HFFc6 (cell line): ENCODE data around the gene RIT1. TPM values are rescaled to one million over a fixed set of nuclear protein-coding genes. Genes with fewer than 3 reads are reported as not detected.
A peak's percentile ranks its signal among the peaks of the same experiment; 100 is the strongest.

Source experiments
- DNase-seq: peaks from one replicate; pipeline ENCODE4 v3.0.0-alpha.2; 2018
- H3K27ac Mint-ChIP-seq: 2 replicates; pipeline ENCODE4 v1.8.0; 2020; ENCODE audit warnings: mild to moderate bottlenecking, mixed read lengths
- H3K27me3 Mint-ChIP-seq: 2 replicates; pipeline ENCODE4 v1.8.0; 2021; ENCODE audit warnings: mild to moderate bottlenecking, moderate library complexity, mixed read lengths; ENCODE audit not compliant: insufficient read depth
- H3K36me3 Mint-ChIP-seq: 2 replicates; pipeline ENCODE4 v1.8.0; 2021; ENCODE audit warnings: low read depth, mixed read lengths
- H3K4me1 Mint-ChIP-seq: 2 replicates; pipeline ENCODE4 v1.8.0; 2020; ENCODE audit warnings: low read depth, mixed read lengths
- H3K4me3 Mint-ChIP-seq: 2 replicates; pipeline ENCODE4 v1.8.0; 2020; ENCODE audit warnings: mild to moderate bottlenecking, moderate library complexity, mixed read lengths
- H3K9me3 Mint-ChIP-seq: 2 replicates; pipeline ENCODE4 v1.8.0; 2020; ENCODE audit warnings: mild to moderate bottlenecking, mixed read lengths
- total RNA-seq, 6 experiments: library from RNA; stranded (reverse); fragmentation: NEBNext Ultra II Directional; extraction: Animal tissue kit (Norgen Biotek cat#: 25700); gene quantifications; 2 replicates in 1 of 6; 3 replicates in 5 of 6; pipeline ENCODE4 v1.2.3, GENCODE V29; 2021
- TF ChIP-seq, protein P1 (sequence below): fragments of 200-600 bp; sonication (generic); IDR thresholded peaks from 2 replicates; pipeline ENCODE4 v1.5.0; 2021; ENCODE audit warnings: antibody characterized with exemption, mild to moderate bottlenecking

Gene RIT1
- total RNA-seq, 6 experiments from 2014 or later: 26.1 to 35.4 (median 32.1) TPM

DNA sequence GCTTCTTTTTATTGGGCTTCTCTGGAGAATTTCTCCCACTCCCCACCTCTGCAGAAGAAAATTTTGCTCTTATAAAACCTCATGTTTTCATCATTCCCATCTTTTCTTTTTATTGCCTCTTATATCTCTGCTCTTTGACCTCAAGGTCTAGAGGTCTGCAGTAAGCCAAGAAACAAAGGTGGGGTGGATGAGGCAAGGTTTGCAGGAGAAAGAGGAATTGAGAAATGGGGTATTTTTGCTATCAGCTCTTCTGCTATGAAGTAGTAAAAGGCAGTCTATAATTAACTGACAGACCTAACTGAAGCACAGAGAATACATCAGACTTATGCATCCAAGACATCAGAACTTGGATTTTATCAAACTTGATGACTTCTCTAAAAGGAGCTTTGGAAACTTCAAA, 28.9 kb downstream of the RIT1 start:
- peaks cover 17% of the 10 kb centered on the region for H3K4me1 Mint-ChIP-seq
- peaks cover 23% of the 10 kb centered on the region for H3K36me3 Mint-ChIP-seq
- no peak overlapping the region for H3K27ac Mint-ChIP-seq
- TF ChIP-seq, protein P1, sequence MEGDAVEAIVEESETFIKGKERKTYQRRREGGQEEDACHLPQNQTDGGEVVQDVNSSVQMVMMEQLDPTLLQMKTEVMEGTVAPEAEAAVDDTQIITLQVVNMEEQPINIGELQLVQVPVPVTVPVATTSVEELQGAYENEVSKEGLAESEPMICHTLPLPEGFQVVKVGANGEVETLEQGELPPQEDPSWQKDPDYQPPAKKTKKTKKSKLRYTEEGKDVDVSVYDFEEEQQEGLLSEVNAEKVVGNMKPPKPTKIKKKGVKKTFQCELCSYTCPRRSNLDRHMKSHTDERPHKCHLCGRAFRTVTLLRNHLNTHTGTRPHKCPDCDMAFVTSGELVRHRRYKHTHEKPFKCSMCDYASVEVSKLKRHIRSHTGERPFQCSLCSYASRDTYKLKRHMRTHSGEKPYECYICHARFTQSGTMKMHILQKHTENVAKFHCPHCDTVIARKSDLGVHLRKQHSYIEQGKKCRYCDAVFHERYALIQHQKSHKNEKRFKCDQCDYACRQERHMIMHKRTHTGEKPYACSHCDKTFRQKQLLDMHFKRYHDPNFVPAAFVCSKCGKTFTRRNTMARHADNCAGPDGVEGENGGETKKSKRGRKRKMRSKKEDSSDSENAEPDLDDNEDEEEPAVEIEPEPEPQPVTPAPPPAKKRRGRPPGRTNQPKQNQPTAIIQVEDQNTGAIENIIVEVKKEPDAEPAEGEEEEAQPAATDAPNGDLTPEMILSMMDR: no peak
- H3K27me3 Mint-ChIP-seq: no peaks in the 10 kb centered on the region; the same call in 1 of the 2 replicates
- no peak for DNase-seq
- no peaks in the 10 kb centered on the region for H3K9me3 Mint-ChIP-seq
- no peak overlapping the region for H3K4me3 Mint-ChIP-seq

DNA sequence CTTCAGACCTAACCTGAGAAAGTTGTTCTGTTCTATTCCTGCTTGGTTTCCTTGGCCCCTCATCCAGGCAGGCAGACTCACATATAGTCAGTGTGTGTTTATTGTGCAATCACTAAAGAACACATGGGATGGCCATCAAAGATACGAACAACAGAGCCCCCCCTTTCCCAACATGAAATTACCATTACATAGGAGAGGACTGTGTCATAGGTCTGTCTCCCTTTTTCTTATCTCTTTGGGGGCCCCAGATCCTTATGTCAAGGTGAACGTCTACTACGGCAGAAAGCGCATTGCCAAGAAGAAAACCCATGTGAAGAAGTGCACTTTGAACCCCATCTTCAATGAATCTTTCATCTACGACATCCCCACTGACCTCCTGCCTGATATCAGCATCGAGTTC, 30.2 kb downstream of the RIT1 start:
- H3K36me3 Mint-ChIP-seq: peaks cover 23% of the 10 kb centered on the region
- H3K4me1 Mint-ChIP-seq: peaks cover 17% of the 10 kb centered on the region
- no peak overlapping the region for H3K4me3 Mint-ChIP-seq
- H3K27ac Mint-ChIP-seq: no peak overlapping the region
- no peaks in the 10 kb centered on the region for H3K9me3 Mint-ChIP-seq
- H3K27me3 Mint-ChIP-seq: no peaks in the 10 kb centered on the region; the same call in 1 of the 2 replicates
- no peak for DNase-seq
- TF ChIP-seq, protein P1: no peak

DNA sequence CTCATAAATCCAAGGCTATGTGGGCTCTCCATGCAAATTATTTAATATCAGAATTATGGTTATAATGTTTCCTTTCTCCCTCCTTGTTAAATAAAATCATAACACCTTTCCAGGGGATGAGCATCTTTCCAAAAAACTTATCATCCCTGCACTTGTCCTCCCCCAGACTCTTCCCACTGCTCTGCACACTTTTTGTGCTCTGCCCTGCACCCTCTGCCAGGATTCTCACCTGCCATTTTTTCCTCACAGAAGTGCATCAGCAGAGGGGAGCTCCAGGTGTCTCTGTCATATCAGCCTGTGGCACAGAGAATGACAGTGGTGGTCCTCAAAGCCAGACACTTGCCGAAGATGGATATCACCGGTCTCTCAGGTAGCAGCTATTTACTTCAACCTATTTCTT, 30.9 kb downstream of the RIT1 start:
- H3K27ac Mint-ChIP-seq: no peak overlapping the region
- peaks cover 17% of the 10 kb centered on the region for H3K4me1 Mint-ChIP-seq
- TF ChIP-seq, protein P1: no peak
- DNase-seq: no peak
- no peaks in the 10 kb centered on the region for H3K9me3 Mint-ChIP-seq
- H3K27me3 Mint-ChIP-seq: no peaks in the 10 kb centered on the region; the same call in 1 of the 2 replicates
- H3K36me3 Mint-ChIP-seq: peaks cover 23% of the 10 kb centered on the region
- no peak overlapping the region for H3K4me3 Mint-ChIP-seq

DNA sequence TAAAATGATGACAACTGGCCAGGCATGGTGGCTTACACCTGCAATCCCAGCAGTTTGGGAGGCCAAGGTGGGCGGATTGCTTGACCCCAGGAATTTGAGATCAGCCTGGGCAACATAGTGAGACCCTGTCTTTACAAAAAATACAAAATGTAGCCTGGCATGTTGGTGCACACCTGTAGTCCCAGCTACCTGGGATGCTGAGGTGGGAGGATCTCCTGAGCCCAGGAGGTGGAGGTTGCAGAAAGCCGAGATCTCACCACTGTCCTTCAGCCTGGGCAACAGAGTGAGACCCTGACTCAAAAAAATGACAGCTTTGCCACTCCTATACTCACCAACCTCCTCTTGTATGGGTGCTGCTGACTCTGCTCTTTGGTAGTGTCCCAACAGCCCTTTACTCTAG, 33.2 kb downstream of the RIT1 start:
- TF ChIP-seq, protein P1: no peak
- Mint-ChIP-seq H3K27me3 (no peaks in the 10 kb centered on the region; the same call in 1 of the 2 replicates), H3K9me3 (no peaks in the 10 kb centered on the region), H3K4me1 (peaks cover 10% of the 10 kb centered on the region; the same call in 1 of the 2 replicates), H3K36me3 (peaks cover 16% of the 10 kb centered on the region), H3K4me3 (no peak overlapping the region), H3K27ac (no peak overlapping the region)
- DNase-seq: no peak

DNA sequence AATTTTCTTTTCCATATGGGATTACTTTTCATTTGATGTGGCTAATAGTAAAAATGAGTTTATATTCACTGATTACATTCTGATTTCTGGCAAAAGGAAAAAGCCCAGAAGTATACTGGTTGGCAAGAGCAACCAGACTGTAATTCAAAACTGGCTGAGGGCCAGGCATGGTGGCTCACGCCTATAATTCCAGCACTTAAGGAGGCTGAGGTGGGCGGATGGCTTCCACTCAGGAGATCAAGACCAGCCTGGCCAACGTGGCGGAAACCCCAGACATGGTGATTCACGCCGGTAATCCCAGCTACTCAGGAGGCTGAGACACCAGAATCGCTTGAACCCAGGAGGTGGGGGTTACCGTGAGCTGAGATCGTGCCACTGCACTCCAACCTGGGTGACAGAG, 37.3 kb downstream of the RIT1 start:
- H3K4me1 Mint-ChIP-seq: peaks cover 10% of the 10 kb centered on the region; the same call in 1 of the 2 replicates
- peak; percentile 57 for DNase-seq

More for the DNA sequence above, 37.3 kb downstream of the RIT1 start:
- peaks cover 8% of the 10 kb centered on the region for H3K36me3 Mint-ChIP-seq
- no peaks in the 10 kb centered on the region for H3K9me3 Mint-ChIP-seq
- peak overlapping the region; percentile 88 for H3K27ac Mint-ChIP-seq
- peak overlapping the region; percentile 46; the same call in 1 of the 2 replicates for H3K4me3 Mint-ChIP-seq
- TF ChIP-seq, protein P1: no peak
- no peaks in the 10 kb centered on the region; the same call in 1 of the 2 replicates for H3K27me3 Mint-ChIP-seq
